Parathyroid adenoma (tissue), 2 donors: ENCODE results near the gene GUCA2A.

Experiments
- H2AFZ ChIP-seq: fragments of 300-600 bp; sonication (generic); one replicate; pipeline ENCODE4 v1.7.0; 2017; ENCODE audit warnings: antibody characterized with exemption, mild to moderate bottlenecking
- H3K27ac ChIP-seq: fragments of 300-600 bp; sonication (generic); one replicate; pipeline ENCODE4 v1.7.0; 2017
- H3K27me3 ChIP-seq: fragments of 300-600 bp; sonication (generic); one replicate; pipeline ENCODE4 v1.7.0; 2017; ENCODE audit warnings: low read length; ENCODE audit not compliant: control insufficient read depth, insufficient read depth
- H3K36me3 ChIP-seq: fragments of 300-600 bp; sonication (generic); one replicate; pipeline ENCODE4 v1.7.0; 2017; ENCODE audit warnings: low read length; ENCODE audit not compliant: control insufficient read depth, insufficient read depth
- H3K4me1 ChIP-seq: fragments of 300-600 bp; sonication (generic); one replicate; pipeline ENCODE4 v1.7.0; 2017; ENCODE audit warnings: control low read depth
- H3K4me2 ChIP-seq: fragments of 300-600 bp; sonication (generic); one replicate; pipeline ENCODE4 v1.7.0; 2017; ENCODE audit warnings: low read length
- H3K4me3 ChIP-seq: fragments of 300-600 bp; sonication (generic); one replicate; pipeline ENCODE4 v1.7.0; 2017; ENCODE audit warnings: low read depth, low read length
- H3K79me2 ChIP-seq: fragments of 300-600 bp; sonication (generic); one replicate; pipeline ENCODE4 v1.7.0; 2017; ENCODE audit warnings: control low read depth
- H3K9ac ChIP-seq: fragments of 300-600 bp; sonication (generic); one replicate; pipeline ENCODE4 v1.7.0; 2017; ENCODE audit warnings: mild to moderate bottlenecking
- H3K9me3 ChIP-seq: fragments of 300-600 bp; sonication (generic); one replicate; pipeline ENCODE4 v1.7.0; 2017; ENCODE audit warnings: low read length; ENCODE audit not compliant: control insufficient read depth
- TF ChIP-seq, protein P1 (sequence below): fragments of 300-600 bp; sonication (generic); IDR thresholded peaks from one replicate; pipeline ENCODE4 v1.7.0; 2017; ENCODE audit warnings: antibody characterized with exemption, mild to moderate bottlenecking
- donor health status: primary hyperparathyroidism.

GUCA2A gene

GRCh38 chr1:42206164-42206563 lies 41.6 kb upstream of the GUCA2A start:
- no peak overlapping the region for H3K4me3 ChIP-seq
- no peak overlapping the region for H3K27ac ChIP-seq
- no peaks in the 10 kb centered on the region for H3K36me3 ChIP-seq
- peaks cover 10% of the 10 kb centered on the region for H3K4me1 ChIP-seq
- H3K4me2 ChIP-seq, result no peak overlapping the region
- peaks cover 10% of the 10 kb centered on the region for H3K79me2 ChIP-seq
- H2AFZ ChIP-seq, result no peak overlapping the region
- H3K27me3 ChIP-seq, result no peaks in the 10 kb centered on the region
- H3K9ac ChIP-seq, result no peak overlapping the region
- TF ChIP-seq, protein P1, sequence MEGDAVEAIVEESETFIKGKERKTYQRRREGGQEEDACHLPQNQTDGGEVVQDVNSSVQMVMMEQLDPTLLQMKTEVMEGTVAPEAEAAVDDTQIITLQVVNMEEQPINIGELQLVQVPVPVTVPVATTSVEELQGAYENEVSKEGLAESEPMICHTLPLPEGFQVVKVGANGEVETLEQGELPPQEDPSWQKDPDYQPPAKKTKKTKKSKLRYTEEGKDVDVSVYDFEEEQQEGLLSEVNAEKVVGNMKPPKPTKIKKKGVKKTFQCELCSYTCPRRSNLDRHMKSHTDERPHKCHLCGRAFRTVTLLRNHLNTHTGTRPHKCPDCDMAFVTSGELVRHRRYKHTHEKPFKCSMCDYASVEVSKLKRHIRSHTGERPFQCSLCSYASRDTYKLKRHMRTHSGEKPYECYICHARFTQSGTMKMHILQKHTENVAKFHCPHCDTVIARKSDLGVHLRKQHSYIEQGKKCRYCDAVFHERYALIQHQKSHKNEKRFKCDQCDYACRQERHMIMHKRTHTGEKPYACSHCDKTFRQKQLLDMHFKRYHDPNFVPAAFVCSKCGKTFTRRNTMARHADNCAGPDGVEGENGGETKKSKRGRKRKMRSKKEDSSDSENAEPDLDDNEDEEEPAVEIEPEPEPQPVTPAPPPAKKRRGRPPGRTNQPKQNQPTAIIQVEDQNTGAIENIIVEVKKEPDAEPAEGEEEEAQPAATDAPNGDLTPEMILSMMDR, result no peak
- H3K9me3 ChIP-seq, result peaks cover 3% of the 10 kb centered on the region

- Histone ChIP-seq H3K4me1 (no peaks in the 10 kb centered on the region), H3K27me3 (no peaks in the 10 kb centered on the region), H3K4me2 (no peak overlapping the region), H3K9ac (no peak overlapping the region), H2AFZ (no peak overlapping the region), H3K36me3 (no peaks in the 10 kb centered on the region), H3K27ac (no peak overlapping the region), H3K79me2 (peaks cover 3% of the 10 kb centered on the region), H3K4me3 (no peak overlapping the region), H3K9me3 (peaks cover 3% of the 10 kb centered on the region)
- TF ChIP-seq, protein P1, result no peak
Observed at GRCh38 chr1:42201986-42202385, 37.4 kb upstream of the GUCA2A start.

- Histone ChIP-seq H3K36me3 (no peaks in the 10 kb centered on the region), H3K9me3 (peaks cover 3% of the 10 kb centered on the region), H3K9ac (no peak overlapping the region), H3K27me3 (no peaks in the 10 kb centered on the region), H3K4me2 (no peak overlapping the region), H2AFZ (no peak overlapping the region), H3K79me2 (no peaks in the 10 kb centered on the region), H3K4me1 (no peaks in the 10 kb centered on the region), H3K4me3 (no peak overlapping the region), H3K27ac (no peak overlapping the region)
- TF ChIP-seq, protein P1, result no peak
Observed at GRCh38 chr1:42198251-42198650, 33.7 kb upstream of the GUCA2A start.

- Histone ChIP-seq H3K4me3 (no peak overlapping the region), H3K27me3 (no peaks in the 10 kb centered on the region), H2AFZ (no peak overlapping the region), H3K9ac (no peak overlapping the region), H3K36me3 (no peaks in the 10 kb centered on the region), H3K79me2 (no peaks in the 10 kb centered on the region), H3K27ac (no peak overlapping the region), H3K4me1 (no peaks in the 10 kb centered on the region), H3K4me2 (no peak overlapping the region), H3K9me3 (no peaks in the 10 kb centered on the region)
- TF ChIP-seq, protein P1, result no peak
Observed at GRCh38 chr1:42195841-42196240, 31.3 kb upstream of the GUCA2A start.

DNA sequence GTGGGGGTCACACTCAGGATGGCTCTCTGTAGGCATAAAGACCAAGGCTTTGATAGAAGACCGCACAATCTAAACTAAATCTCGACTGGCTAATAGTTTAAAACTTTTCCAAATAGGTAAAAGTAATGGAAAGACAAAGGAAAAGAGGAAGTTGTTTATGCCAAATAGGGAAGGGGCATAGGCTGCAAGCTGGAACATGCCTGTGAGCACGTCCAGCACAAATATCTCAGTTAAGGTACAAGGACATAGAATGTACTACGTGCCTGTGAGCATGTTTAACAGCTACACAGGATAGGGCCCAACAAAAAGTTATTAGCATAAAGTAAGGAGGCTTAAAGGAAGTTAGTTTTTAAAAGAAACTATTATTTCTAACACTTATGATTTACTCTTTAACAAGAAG lies 27.6 kb upstream of the GUCA2A start:
- H3K79me2 ChIP-seq, result peaks cover 3% of the 10 kb centered on the region

More for the DNA sequence above, 27.6 kb upstream of the GUCA2A start:
- TF ChIP-seq, protein P1, result no peak
- no peak overlapping the region for H3K4me3 ChIP-seq
- H3K4me2 ChIP-seq, result no peak overlapping the region
- no peaks in the 10 kb centered on the region for H3K9me3 ChIP-seq
- no peaks in the 10 kb centered on the region for H3K27me3 ChIP-seq
- no peak overlapping the region for H3K27ac ChIP-seq
- no peaks in the 10 kb centered on the region for H3K4me1 ChIP-seq
- H3K36me3 ChIP-seq, result no peaks in the 10 kb centered on the region
- no peak overlapping the region for H2AFZ ChIP-seq
- no peak overlapping the region for H3K9ac ChIP-seq
